ENCODE measurements around the gene LSG1. TPM values are rescaled to one million over a fixed set of nuclear protein-coding genes. Genes with fewer than 3 reads are reported as not detected.

Gene LSG1
- total and polyA plus RNA-seq, 9 of the 15 experiments (the other 6 are each of a cell fraction or from before 2014, with no cell fraction given) = 14.9 to 73.7 (median 46.7) TPM

GRCh38 chr3:194682694-194683310 is 10.8 kb upstream of the LSG1 start (continued):
- TF ChIP-seq STAG1 (CRISPR knock-in tag; IDR thresholded peaks at IDR 0.05; ENCODE audit: borderline replicate concordance) (peak; percentile 67; the same call in 1 of the 2 replicates), C11orf30 (IDR thresholded peaks at IDR 0.05; ENCODE audit: low read depth) (no peak), POLR2H (tag; IDR thresholded peaks at IDR 0.05; ENCODE audit: low read depth) (no peak), SIN3A (IDR thresholded peaks at IDR 0.05; ENCODE audit: borderline replicate concordance in 2 of 2, control insufficient read depth in 1 of 2, low read depth in 2 of 2, low read length in 2 of 2) (no peak), THAP12 (CRISPR knock-in tag; IDR thresholded peaks at IDR 0.05) (no peak), ZNF24 (IDR thresholded peaks at IDR 0.05) (0 out of 2 replicates have a peak, but pooled peaks have one; percentile 6), XRCC5 (IDR thresholded peaks at IDR 0.05; ENCODE audit: low read depth, low read length) (0 out of 2 replicates have a peak, but pooled peaks have one; percentile 53), CREB1 (IDR thresholded peaks at IDR 0.05) (0 out of 2 replicates have a peak, but pooled peaks have one; percentile 12), CREB1 (CRISPR knock-in tag; IDR thresholded peaks at IDR 0.05) (no peak), POLR2B (IDR thresholded peaks at IDR 0.05; ENCODE audit: low read depth, partially characterized antibody) (no peak), LCOR (CRISPR knock-in tag; IDR thresholded peaks at IDR 0.05) (peak; percentile 84), KDM2B (CRISPR knock-in tag; IDR thresholded peaks at IDR 0.05) (no peak), ZSCAN32 (CRISPR knock-in tag; IDR thresholded peaks at IDR 0.05) (no peak)

Data from K562 (cell line).